Stimulated activated CD8-positive, alpha-beta memory T cell treated with anti-CD3 and anti-CD28 coated beads, Interleukin-15, amount 100 ng/mL, for 24 hours (primary cell): Measurements from ENCODE around the gene RTP5.

Experiments used
- DNase-seq: peaks from one replicate; pipeline ENCODE4 v3.0.0-alpha.2; 2020; ENCODE audit warnings: low read depth

RTP5 gene

GRCh38 chr2:241857572-241858121 is 11.9 kb upstream of the RTP5 start:
- no peak for DNase-seq

DNA sequence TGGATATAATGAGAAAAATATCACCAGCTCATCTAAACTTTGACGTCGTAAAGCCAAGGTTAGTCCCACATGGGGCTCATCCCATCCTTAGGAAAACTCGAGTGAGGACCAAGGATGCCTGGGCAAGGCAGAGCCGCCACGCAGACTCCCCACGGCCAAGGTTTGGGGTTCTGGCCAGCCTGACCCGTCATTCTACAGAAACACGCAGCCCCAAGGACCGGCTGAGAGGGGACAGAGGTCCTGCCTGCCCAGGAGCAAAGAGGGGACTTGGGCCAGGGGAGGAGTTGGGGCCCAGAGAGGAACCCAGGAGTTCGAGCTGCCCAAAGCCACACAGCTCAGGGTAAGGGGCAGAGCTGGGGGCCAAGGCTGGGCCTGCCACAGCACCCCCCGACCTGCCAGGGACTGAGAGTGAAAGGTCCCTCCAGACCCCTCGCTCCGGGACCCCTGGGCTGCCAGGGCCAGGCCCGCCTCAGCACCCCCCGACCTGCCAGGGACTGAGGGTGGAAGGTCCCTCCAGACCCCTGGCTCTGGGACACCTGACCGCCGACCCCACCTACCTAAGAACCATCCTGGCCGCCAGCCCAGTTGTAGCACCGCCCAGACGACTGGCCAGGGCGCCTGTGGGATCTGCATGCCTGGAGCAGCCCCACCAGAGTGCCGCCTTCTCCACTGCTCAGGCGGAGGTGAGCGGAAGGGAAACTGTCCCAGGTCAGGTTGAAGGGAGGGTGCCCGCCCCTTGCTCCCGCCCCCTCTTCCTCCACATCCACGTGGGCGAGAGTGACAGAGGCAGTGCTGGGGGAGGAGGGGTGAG is 11.1 kb upstream of the RTP5 start, which contains the start of gene PDCD1:
TSS of gene PDCD1 (minus strand) at position 689 of the 811 bp plus-strand sequence. CDS start at position 633, 56 bp downstream.
- no peak for DNase-seq

DNA sequence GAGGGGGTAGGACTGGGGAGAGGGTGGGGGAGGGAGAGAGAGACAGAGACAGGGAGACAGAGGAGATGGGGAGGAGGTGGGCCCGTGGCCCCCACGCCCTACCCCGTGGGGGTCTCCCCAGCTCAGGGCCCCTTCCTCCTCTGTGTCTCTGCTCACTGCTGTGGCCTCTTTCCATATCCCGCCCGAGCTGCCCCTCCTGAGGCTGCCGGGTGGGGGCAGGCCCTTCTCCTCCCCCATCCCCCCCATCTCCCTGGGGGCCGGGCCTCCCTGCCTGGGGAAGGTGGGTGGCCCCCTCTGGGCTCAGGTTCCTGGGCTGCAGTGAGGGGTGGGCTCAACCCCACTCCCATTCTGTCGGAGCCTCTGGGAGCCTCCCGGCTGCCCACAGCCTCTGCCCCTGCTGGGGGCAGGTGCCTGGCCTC is 10.5 kb upstream of the RTP5 start:
- no peak for DNase-seq

GRCh38 chr2:241859436-241860183 is 9.9 kb upstream of the RTP5 start:
- DNase-seq: no peak

GRCh38 chr2:241860184-241861078 is 9.1 kb upstream of the RTP5 start:
- DNase-seq: no peak

- DNase-seq: no peak
Observed at GRCh38 chr2:241861264-241861663, 8.3 kb upstream of the RTP5 start.

DNA sequence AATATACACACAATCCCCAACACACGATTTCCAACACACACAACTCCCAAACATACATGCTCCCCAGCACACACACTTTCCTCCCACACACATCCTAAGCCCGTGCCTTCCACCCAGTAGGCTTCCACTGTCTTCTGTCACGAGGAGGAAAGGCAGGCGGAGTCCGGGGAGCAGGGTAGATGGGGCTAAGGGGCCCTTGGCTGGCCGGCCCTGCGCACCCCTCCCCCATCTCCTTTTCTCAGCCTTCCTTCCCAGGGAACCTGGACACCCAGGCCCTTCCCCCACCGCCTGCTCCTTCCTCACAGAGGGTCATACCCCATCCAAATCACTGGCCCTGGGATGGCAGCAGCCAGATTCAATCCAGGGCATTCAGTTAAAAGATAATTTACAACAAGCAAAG is 7.4 kb upstream of the RTP5 start:
- DNase-seq: no peak

DNA sequence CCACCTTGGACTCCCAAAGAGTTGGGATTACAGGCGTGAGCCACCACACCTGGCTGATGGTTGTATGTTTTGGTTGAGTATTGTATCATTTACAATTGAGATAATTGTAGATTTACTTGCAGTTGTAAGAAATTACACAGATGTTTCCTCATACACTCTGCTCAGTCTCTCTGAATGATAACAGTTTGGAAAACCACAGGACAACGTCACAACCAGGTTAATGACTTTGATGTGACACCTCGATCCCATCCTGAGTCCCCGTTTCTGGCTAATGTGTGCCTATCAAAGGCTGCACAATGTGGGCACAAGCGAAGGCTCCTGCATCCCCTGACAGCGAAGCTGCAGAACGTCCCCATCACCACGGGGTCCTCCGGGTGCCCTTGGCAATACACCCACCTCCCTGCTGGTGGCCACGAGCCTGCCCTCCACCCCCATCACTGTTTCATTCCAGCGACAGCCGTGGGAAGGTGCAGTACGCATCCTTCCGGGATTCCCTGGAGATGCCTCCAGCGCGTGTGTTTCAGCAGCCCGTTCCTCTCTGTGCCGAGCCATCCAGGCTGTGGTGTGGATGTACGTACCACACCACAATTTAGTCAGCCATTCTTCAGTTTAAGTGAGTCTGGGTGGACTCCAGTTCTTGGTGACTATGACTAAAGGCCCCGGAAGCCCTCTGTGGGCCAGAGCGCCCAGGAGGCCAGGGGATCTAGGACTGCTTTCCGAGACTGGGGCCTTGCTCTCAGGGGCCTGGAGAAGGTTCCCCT is 6.6 kb upstream of the RTP5 start:
- no peak for DNase-seq

DNA sequence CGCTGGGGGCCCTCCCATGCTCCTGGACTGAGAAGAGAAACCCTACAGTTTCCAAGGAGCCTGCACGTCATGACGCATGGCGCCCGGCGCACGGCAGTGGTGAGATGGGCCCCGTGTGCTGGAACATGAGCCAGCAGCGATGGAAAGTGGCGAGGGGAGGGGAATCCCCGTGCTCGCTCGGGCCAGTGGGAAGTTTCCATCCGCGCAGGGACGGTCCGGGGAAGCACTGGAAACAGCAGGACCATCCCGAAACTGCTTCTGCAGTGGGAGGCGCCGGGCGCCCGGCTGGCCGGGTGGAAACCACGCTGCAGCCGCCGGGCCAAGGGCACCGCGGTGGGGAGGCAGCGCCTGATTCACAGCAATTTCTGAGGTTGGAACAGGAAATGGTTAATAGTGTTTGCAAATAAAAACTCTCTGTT is 6.0 kb upstream of the RTP5 start:
- no peak for DNase-seq

DNA sequence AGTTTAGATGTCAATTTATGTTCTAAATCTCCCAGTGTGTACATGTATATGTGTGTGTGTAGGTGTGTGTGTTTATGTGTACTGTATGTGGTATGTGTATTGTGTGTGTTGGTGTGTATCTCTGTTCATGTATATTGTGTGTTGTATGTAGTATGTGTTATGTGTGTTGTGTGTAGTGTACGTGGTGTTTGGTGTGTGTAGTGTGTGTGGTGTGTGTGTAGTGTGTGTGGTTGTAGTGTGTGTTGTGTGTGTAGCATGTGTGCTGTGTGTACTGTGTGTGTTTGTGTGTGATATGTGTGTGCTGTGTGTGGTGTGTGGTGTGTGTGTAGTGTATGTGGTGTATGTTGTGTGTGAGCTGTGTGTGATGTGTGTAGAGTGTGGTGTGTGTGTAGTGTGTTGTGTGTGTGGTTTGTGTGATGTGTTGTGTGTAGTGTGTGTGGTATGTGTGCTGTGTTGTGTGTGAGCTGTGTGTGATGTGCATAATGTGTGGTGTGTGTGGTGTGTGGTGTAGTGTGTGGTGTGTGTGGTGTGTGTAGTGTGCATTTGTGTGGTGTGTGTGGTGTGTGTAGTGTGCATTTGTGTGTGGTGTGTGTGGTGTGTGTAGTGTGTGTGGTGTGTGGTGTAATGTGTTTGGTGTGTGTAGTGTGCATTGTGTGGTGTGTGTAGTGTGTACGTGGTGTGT is 5.2 kb upstream of the RTP5 start:
- no peak for DNase-seq

DNA sequence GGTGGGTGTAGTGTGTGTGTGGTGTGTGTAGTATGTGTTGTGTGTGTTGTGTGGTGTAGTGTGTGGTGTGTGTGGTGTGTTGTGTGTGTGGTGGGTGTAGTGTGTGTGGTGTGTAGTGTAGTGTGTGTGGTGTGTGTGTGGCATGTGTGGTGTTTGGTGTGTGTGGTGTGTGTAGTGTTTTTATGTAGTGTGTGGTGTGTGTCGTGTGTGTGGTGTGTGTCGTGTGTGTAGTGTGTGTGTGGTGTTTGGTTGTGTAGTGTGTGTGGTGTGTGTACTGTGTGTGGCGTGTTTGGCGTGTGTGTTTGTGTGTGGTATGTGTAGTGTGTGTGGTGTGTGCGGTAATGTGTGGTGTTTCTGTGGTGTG is 4.7 kb upstream of the RTP5 start:
- no peak for DNase-seq

DNA sequence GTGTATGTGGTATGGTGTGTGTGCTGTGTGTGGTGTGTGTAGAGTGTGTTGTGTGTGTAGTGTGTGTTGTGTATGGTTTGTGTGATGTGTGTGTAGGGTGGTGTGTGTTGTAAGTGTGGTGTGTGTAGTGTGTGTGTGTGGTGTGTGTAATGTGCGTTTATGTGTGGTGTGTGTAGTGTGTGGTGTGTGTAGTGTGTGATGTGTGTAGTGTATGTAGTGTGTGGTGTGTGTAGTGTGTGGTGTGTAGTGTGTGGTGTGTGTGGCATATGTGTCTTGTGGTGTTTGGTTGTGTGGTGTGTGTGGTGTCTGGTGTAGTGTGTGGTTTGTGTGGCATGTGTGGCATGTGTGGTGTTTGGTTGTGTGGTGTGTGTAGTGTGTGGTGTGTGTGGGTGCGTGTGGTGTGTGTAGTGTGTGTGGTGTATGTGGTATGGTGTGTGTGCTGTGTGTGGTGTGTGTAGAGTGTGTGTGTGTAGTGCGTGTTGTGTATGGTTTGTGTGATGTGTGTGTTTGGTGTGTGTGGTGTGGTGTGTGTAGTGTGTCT is 4.0 kb upstream of the RTP5 start:
- DNase-seq: no peak

DNA sequence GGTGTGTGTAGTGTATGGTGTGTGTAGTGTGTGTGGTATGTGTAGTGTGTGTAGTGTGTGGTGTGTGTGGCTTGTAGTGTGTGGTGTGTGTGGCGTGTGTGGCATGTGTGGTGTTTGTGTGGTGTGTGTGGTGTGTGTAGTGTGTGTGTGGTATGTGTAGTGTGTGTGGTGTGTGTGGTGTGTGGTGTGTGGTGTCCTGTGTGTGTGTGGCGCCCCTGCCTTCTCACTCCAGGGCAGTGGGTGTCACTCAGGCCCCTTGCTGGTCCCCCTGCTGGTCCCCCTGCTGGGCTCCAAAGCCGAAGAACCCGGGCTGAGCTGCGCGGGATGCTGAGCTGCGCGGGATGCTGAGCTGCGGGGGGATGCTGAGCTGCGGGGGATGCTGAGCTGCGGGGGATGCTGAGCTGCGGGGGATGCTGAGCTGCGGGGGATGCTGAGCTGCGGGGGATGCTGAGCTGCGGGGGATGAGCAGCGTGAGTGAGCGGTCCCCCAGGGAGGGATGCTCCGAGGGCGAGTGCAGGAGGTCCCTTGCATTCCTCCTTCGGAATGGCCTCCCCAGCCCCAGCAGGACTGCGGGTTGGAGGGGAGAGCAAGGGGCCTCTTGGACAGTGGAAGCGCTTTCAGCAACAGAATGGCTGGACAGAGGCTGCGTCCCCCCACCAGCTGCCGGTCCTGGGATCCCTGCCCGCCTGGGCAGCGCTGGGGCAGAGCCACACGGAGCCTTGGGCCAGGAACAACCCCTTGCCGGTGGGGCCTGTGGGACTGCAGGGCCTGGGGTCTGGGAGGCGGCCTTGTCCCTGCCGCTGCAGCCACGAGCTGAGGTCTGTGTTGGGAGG is 3.4 kb upstream of the RTP5 start:
- no peak for DNase-seq

- DNase-seq: no peak
Observed at GRCh38 chr2:241866790-241867645, 2.5 kb upstream of the RTP5 start.

GRCh38 chr2:241867776-241868420 is 1.6 kb upstream of the RTP5 start:
- DNase-seq: no peak

DNA sequence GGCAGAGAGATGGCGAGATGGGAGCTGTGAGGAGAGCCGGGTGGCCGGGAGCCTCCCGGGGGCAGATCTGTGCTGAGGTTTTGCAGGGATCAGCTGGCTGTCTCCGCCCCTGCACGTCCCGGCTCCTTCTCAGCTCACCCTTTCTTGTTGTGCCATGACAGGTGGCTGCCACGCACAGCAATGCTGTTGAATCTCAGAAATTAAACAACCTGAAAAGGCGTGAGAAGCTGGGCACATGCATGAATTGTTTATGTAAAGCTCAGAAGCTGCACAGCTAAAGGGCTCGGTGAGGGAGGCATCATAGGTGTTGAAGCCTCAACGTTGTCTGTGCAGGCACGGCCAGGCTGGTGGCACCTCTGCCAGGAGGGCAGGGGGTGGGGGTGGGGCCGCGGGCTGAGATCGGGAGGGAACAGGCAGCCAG is 858 bp upstream of the RTP5 start:
- no peak for DNase-seq

DNA sequence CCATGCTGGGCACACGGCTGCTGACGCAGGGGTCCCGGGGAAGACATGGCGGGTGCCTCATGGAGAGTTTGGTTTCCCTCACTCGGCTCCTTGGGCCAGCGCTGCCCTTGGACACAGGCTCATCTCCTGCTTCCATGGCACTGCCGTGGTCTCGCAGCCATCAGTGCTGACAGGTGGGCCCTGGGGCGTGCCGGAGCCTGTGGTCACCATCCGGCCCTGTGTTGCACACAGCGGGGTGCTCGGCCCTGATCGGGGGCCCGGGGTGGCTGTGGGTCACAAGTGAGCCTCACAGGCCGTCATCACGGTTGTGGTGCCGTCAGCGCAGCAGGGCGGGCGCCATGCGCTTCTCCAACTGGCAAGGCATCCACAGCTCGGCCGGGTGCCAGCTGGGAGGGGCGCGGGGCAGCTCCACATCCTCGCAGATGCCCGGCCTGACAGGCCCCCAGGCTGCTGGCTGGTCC is 582 bp downstream of the RTP5 start:
- no peak for DNase-seq
